HFF-Myc (cell line): Measurements from ENCODE around the gene CNKSR3.

Experiments used
- DNase-seq: peaks from one replicate; pipeline ENCODE4 v3.0.0-alpha.2; 2011; ENCODE audit warnings: low read depth; ENCODE audit errors: extremely low read depth
- H3K4me3 ChIP-seq: replicated peaks from 2 replicates; pipeline ENCODE4 v1.5.1; 2011; ENCODE audit warnings: low read depth, mild to moderate bottlenecking, control low read depth, low read length
- TF ChIP-seq, protein P1 (sequence below): IDR thresholded peaks from 2 replicates; pipeline ENCODE4 v1.5.1; 2012; ENCODE audit warnings: mild to moderate bottlenecking, low read depth, low read length, control low read depth; ENCODE audit errors: missing control alignments

CNKSR3 gene

DNA sequence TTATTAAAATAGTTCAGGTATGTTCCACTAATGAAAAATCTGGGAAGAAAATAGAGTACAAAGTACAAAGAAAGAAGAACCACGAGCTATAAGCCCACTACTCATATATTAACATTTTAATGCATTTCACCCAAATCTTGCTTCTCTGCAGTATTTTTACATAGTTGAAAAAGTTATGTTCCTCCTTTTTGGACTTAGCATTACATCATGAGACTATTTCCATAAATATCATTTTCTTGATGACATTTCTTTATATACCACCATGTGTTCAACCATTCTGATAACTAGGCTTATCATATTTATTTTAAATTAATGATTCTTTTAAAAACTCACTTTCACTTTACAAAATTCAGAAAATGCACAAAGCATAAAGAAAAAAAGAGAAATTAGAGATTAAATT, 156.9 kb downstream of the CNKSR3 start:
- no peak overlapping the region for H3K4me3 ChIP-seq
- TF ChIP-seq, protein P1, sequence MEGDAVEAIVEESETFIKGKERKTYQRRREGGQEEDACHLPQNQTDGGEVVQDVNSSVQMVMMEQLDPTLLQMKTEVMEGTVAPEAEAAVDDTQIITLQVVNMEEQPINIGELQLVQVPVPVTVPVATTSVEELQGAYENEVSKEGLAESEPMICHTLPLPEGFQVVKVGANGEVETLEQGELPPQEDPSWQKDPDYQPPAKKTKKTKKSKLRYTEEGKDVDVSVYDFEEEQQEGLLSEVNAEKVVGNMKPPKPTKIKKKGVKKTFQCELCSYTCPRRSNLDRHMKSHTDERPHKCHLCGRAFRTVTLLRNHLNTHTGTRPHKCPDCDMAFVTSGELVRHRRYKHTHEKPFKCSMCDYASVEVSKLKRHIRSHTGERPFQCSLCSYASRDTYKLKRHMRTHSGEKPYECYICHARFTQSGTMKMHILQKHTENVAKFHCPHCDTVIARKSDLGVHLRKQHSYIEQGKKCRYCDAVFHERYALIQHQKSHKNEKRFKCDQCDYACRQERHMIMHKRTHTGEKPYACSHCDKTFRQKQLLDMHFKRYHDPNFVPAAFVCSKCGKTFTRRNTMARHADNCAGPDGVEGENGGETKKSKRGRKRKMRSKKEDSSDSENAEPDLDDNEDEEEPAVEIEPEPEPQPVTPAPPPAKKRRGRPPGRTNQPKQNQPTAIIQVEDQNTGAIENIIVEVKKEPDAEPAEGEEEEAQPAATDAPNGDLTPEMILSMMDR: no peak
- no peak for DNase-seq

- no peak for DNase-seq
- TF ChIP-seq, protein P1: no peak
- H3K4me3 ChIP-seq: no peak overlapping the region
These were observed 157.4 kb downstream of the CNKSR3 start for GRCh38 chr6:154352898-154353585.

- no peak for DNase-seq
- H3K4me3 ChIP-seq: no peak overlapping the region
- TF ChIP-seq, protein P1: no peak
These were observed 160.2 kb downstream of the CNKSR3 start for GRCh38 chr6:154350293-154350692.

- no peak overlapping the region for H3K4me3 ChIP-seq
- DNase-seq: no peak
These were observed 162.5 kb downstream of the CNKSR3 start for GRCh38 chr6:154347981-154348380.

GRCh38 chr6:154345811-154346210, 164.7 kb downstream of the CNKSR3 start:
- H3K4me3 ChIP-seq: no peak overlapping the region
- TF ChIP-seq, protein P1: no peak
- no peak for DNase-seq

More at GRCh38 chr6:154347981-154348380, 162.5 kb downstream of the CNKSR3 start:
- TF ChIP-seq, protein P1: no peak

DNA sequence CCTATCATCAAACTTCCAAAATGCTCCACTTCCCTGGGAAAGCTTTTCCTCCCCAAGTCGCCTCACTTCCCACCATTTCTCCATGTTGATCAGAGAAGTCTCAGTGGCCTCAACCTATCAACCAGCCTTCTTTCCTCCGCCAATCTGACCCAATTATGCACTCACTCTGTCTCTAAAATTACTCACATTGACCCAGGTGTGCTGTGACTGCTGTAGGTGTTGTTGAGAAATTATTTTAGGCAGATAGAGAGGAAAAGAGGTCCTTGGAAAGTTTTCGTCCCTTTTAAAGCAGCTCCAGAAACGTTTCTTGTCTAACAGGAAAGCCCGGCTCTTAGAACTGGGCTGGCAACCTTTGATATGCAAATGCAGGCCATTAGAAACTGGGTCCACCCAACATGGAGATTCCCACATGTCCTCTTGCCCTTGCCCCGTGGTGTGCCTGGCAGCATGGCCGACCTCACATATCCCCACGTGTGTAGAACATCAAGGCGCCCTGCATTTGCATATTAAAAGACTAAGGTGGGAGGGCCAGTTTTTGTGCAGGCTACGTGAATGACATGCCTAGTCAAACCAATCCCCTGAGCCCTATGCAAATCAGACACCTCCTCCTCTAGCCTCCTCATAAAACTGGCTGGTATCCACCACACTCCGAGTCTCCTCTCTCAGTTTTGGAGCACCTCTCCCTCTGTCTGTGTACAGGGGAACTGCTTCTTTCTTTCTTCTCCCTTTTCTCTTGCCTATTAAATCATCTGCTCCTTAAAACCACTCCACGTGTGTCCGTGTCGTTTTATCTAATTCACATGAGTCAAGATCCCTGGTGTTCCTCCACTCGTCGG, 166.8 kb downstream of the CNKSR3 start:
- DNase-seq: peak; percentile 29
- TF ChIP-seq, protein P1: peak; percentile 38
- H3K4me3 ChIP-seq: no peak overlapping the region
